A172 (cell line): ENCODE measurements around the gene NELL2. TPM values are rescaled to one million over a fixed set of nuclear protein-coding genes. Genes with fewer than 3 reads are reported as not detected.
"Not testable (repeated sequence)": the region's sequence is repeated elsewhere in the genome, so short reads cannot be mapped to it uniquely, and the experiment has no call there.

Source experiments
- DNase-seq: peaks from one replicate; pipeline ENCODE4 v3.0.0-alpha.2; 2015; ENCODE audit warnings: low spot score
- total RNA-seq: library from RNA; depleted of rRNA; stranded (reverse); fragments of >200 nt; shearing (Covaris generic); gene quantifications from 2 replicates; pipeline ENCODE4 v1.2.3, GENCODE V29; 2014

Gene NELL2
- total RNA-seq, 1 experiment from 2014 or later: 3.8 TPM

- no peak for DNase-seq
Measured at GRCh38 chr12:44847888-44848702, 28.0 kb downstream of the NELL2 start.

DNA sequence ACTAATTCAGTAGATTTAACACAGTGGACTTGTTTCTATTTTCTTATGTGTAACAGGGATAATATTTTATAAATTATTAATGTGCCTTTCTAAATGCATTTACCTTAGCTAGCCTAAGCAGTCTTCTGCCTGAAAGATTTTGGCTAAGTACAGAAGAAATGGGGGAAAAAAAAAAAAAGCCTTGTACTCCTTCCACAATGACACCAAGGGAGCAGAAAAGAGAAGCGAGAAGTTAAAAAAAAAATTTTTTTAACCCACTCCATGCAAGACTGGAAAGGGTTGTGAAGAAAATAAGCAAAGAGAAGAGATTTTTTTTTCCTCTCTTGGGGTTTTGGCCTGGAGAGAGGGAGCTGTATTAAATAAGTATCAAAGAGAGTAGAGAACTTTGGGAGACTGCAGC is 28.7 kb downstream of the NELL2 start:
- no peak for DNase-seq

- DNase-seq: no peak
Measured at GRCh38 chr12:44846826-44847225, 29.3 kb downstream of the NELL2 start.

DNA sequence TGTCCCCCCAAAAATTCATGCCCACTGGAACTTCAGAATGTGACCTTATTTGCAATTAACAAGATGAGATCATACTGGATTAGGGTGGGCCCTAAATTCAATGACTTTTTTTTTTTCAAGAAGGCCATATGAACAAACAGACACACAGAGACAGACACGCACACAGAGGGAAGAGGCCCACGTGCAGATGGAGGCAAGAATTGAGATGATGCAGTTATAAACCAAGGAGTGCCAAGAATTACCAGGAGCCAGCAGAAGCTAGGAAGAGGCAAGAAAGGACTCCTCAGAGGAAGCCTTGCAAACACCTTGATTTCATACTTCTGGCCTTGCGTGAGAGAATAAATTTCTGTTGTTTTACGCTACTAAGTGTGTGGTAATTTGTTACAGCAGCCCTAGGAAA is 33.4 kb downstream of the NELL2 start:
- no peak for DNase-seq

DNA sequence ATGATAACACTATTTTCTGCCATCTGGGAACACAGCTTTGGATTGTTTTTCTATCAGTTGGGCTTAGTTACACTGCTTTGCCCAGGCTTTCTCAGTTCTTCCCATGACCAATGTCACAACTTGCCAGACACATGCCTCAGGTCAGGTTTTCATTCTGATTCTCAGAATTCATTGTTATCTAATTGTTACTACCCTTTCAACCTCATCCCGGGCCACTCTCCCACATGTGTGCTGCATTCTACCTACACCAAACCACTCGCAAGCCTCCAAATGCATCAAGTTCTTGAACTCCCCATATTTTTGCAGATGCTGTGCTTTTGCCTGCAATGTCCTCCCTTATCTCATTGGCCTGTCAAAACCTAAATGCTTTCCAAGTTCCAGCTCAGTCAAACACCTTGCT is 36.3 kb downstream of the NELL2 start:
- no peak for DNase-seq

DNA sequence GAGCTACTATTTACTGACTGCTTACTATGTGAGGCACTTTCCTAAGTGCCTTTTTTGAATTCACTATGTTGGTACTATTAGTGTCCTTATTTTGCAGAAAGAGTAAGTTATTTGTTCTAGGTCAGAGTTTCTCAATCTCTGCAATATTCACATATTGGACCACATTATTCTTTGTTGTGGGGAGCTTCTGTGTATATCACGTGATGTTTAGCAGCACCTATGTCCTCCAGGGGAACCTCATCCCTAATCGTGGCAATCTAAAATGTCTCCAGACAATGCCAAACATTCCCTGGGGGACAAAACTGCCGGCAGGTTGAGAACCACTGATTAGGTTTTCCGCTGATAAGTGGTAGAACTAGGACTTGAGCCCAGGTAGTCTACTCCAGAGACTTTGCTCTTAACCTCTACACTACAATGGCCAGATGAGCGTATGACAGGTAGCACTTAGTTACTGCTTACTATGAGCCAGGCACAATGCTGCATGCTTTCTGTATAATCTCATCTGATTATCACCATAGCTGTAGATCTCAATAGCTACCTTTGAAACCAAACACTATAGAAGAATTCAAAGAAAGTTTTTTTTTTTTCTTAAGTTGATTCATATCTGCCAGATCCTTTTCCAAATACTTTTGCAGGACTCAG is 38.9 kb downstream of the NELL2 start:
- DNase-seq: no peak

DNA sequence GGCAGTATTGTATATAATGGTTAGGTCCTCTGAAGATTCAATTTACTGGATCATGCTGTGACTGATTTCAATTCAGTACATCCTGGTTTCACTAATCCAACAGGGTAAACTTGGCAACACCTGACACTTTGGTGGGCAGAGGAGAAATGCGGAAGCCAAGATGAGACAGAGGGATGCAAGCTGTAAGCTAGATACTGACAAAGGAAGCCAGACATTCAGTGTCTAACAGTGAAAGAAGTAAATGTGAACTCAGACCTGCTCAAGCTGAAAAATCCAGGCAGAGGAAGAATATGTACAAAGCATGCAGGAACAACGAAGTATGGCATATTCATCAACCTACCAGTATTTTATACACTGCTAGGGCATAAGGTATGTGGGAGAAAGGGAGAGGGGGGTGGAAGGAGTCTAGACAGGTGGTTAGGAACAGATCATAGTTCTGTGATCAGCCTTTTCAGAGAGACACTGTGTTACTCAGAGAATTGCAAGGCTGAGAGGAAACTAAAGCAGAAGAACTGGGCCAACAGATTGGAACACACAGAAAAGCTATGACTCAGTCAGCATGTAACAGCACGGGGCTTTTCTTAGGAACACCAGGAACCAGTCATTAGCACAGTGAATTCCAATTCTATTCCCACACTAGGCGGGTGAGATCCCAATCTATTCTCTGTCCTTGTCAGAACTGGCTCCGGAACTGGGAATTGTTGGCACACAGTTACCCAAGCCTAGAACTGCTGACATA is 40.3 kb downstream of the NELL2 start:
- peak; percentile 5 for DNase-seq

DNA sequence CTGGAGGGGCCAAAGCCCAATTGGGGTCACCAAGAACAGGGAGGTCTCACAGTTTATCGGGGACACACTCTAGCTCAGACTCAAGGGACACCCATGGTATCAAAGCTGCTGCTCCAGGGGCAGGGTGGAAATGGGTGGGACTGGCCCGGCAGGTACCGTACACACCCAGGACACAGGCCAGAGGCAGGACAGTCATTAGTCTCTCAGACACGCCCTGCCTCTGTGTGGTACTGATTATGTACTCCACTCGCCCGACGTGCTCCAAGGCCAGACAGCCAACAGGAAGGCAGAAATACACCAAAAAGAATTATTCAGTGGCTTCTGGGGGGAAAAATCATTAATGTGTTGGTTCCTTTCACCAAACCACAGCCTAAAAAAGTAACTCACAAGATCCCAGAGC is 41.1 kb downstream of the NELL2 start:
- not testable (repeated sequence) for DNase-seq

- no peak for DNase-seq
Measured at GRCh38 chr12:44833561-44833960, 42.6 kb downstream of the NELL2 start.

DNA sequence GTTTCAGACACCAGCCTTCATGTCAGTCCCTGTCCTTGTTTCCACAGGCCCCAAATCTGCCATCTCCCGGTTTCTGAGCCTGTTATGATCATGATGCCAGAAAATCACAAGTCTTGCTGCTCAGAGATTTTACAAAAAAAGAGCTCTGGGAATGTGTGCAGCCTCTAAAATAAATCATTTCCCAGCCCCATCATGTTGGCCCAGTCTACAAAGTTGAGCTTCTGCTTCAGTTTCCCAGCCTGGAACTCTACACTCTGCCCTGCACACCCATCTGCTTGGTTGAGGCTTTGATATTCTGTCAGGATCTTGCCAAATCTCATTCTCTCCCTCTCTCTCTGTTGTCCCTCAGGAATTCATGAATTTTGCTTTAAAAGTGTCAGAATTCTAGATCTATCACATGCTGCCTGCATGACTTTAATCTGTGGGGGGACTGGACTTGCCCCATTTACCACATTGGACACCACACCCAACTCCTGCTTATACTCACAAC is 45.5 kb downstream of the NELL2 start:
- DNase-seq: no peak

DNA sequence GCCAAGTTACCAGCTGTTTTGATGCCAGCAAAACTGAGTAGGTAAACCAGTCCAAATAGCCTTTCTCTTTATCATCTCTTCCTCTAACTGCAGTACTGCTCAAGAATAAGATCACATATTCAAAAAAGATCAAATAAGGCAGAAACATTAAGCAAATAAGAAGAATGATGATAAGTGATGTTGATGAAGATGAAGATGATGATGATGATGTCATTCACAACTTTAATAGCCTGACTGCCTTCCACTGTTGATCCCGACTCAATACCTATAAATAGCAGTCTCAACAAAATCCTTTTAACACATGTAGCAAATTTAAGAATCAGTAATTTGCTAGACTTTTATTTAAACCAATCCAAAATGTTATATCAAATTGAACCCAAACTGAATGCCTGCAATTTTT is 47.1 kb downstream of the NELL2 start:
- DNase-seq: no peak

GRCh38 chr12:44827832-44828438 is 48.2 kb downstream of the NELL2 start:
- DNase-seq: no peak

GRCh38 chr12:44821702-44822101 is 54.4 kb downstream of the NELL2 start:
- not testable (repeated sequence) for DNase-seq

DNA sequence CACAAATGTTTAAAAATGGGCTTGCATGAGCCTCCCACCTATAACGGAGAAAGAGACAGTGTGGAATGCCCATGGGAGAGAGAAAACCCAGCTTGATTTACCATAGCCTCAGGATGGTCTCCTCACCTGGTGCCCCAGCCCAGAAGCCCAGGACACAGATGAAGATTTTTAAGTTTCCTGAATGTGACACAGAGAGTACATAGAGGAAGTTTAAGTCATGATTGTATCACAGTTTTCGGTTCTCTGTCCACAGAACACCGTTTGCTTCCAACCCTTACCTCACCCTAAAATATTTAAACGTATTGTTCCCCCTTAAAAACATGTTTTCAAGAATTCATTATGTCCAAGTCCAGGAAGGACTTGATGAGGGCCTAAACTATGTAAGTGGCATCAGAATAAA is 56.2 kb downstream of the NELL2 start:
- DNase-seq: no peak

- DNase-seq: no peak
Measured at GRCh38 chr12:44817687-44818086, 58.4 kb downstream of the NELL2 start.

DNA sequence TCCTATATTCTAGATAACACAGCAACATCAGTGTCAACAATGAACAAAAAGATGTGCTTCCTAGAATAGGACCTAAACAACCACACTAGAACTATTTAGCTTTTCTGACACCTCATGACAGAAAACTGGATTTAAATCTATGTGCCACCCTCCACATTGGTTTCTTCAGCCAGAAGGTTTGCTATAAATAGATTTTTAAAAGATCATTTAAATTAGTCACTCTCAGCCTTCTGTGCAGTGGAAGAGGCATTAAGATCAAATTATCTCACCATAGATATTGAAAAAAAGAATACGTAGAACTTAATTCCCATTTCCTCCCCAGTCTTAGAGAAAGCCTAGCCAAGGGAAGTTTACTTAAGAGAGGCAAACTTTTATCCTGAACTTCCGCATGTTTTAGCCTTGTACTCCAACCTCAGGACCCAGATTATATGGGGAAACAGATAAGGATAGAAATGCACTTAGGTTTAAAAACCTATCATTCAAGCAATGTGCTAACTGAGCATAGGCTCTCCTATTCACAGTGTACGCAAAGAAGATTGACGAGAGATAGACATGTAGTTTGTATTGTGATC is 59.6 kb downstream of the NELL2 start:
- no peak for DNase-seq

- DNase-seq: no peak
Measured at GRCh38 chr12:44812062-44812461, 64.1 kb downstream of the NELL2 start.

DNA sequence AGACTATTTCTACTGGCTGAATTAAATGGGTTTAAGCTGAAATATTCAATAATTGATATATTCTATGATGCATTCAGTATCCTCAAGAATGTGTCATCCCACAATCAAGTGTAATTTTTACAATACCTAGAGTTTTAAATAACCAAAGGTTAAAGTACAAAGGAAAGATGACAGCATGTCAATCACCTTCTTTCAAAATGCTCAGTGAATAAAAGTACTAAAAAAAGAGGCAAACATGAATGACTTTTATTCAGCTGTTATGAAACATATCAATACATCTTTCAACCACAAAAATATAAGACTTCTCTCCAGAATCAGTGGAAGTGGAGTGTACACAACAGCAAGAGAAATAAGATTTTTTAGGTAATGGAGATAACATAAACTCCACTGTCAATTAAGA is 72.0 kb downstream of the NELL2 start:
- no peak for DNase-seq

- no peak for DNase-seq
Measured at GRCh38 chr12:44795970-44796369, 80.1 kb downstream of the NELL2 start.

DNA sequence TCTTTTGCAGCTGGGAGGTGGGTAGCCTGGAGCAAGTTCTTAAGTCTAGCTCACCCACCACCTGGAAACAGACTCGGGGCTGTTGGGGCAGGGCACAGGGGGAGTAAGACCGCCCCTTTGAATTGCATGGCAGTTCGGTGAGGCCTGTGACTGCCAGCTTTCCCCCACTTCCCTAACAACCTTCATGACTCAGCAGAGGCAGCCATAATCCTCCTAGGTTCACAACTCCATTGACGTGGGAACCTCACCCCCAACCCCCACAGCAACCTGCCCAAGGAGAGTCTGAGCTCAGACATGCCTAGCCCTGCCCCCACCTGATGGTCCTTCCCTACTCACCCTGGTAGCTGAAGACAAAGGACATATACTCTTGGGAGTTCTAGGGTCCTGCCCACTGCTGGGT is 87.4 kb downstream of the NELL2 start:
- no peak for DNase-seq

GRCh38 chr12:44780221-44780790 is 95.8 kb downstream of the NELL2 start:
- no peak for DNase-seq
